SK-N-SH (cell line): ENCODE results near the gene TPO. TPM values are rescaled to one million over a fixed set of nuclear protein-coding genes. Genes with fewer than 3 reads are reported as not detected.

ENCODE experiments used
- CTCF ChIA-PET: fragments of 300-600, 350-600 bp; formaldehyde crosslinking; extraction: SDS; loops from one replicate; lab custom pipeline; 2021; lab: Yijun Ruan, JAX
- POLR2A ChIA-PET: fragments of 350-600 bp; sonication (Branson Sonifier 250); formaldehyde crosslinking; extraction: SDS; loops from one replicate; lab custom pipeline; 2020; ENCODE audit warnings: antibody characterized with exemption, inconsistent platforms; lab: Yijun Ruan, JAX
- DNase-seq: peaks from one replicate; pipeline ENCODE4 v3.0.0; 2012
- H2AFZ ChIP-seq: fragments of 200-600 bp; sonication (generic); 2 replicates; pipeline ENCODE4 v1.8.1; 2016; ENCODE audit warnings: antibody characterized with exemption, mild to moderate bottlenecking, low read depth
- H3F3A ChIP-seq: fragments of 200-600 bp; sonication (generic); replicated peaks from 2 replicates; pipeline ENCODE3; 2016; ENCODE audit warnings: antibody characterized with exemption, mild to moderate bottlenecking; ENCODE audit not compliant: insufficient read depth
- H3K27ac ChIP-seq, 2 experiments: fragments of 200-500 bp in 1 of 2; fragments of 200-600 bp in 1 of 2; sonication (Bioruptor generic) in 1 of 2; sonication (generic), shearing (Covaris generic) in 1 of 2; 2 replicates each; pipeline versions ENCODE4 v1.5.1 to v1.6.1; 2014 to 2016; ENCODE audit warnings: low read depth in 2 of 2, inconsistent platforms in 1 of 2, low read length in 1 of 2, mild to moderate bottlenecking in 1 of 2, mixed read lengths in 1 of 2
- H3K27me3 ChIP-seq: fragments of 200-600 bp; sonication (generic), shearing (Covaris generic); 2 replicates; pipeline ENCODE4 v1.6.1; 2016; ENCODE audit warnings: mixed run types; ENCODE audit not compliant: insufficient read depth
- H3K36me3 ChIP-seq, 2 experiments: fragments of 200-500 bp in 1 of 2; fragments of 200-600 bp in 1 of 2; sonication (Bioruptor generic) in 1 of 2; sonication (generic) in 1 of 2; replicated peaks in 1 of 2; 2 replicates each; pipeline versions ENCODE3 to v1.5.1; 2014 to 2016; ENCODE audit warnings: low read length in 1 of 2, mild to moderate bottlenecking in 1 of 2; ENCODE audit not compliant: insufficient read depth in 2 of 2, control insufficient read depth in 1 of 2
- H3K4me1 ChIP-seq, 2 experiments: fragments of 200-500 bp in 1 of 2; fragments of 200-600 bp in 1 of 2; sonication (Bioruptor generic) in 1 of 2; sonication (generic), shearing (Covaris generic) in 1 of 2; 2 replicates each; pipeline versions ENCODE4 v1.5.1 to v1.6.1; 2014 to 2016; ENCODE audit warnings: low read depth in 1 of 2, low read length in 1 of 2, mixed run types in 1 of 2; ENCODE audit not compliant: insufficient read depth in 2 of 2, control insufficient read depth in 1 of 2
- H3K4me2 ChIP-seq: fragments of 200-600 bp; sonication (generic), shearing (Covaris generic); 2 replicates; pipeline ENCODE4 v1.6.1; 2017; ENCODE audit warnings: mixed run types
- H3K4me3 ChIP-seq, 2 experiments: fragments of 200-500 bp in 1 of 2; fragments of 200-600 bp in 1 of 2; sonication (Bioruptor generic) in 1 of 2; sonication (generic), shearing (Covaris generic) in 1 of 2; 2 replicates each; pipeline versions ENCODE4 v1.5.1 to v1.8.1; 2014 to 2016; ENCODE audit warnings: low read depth in 2 of 2, inconsistent platforms in 1 of 2, low read length in 1 of 2, mild to moderate bottlenecking in 1 of 2, mixed read lengths in 1 of 2, moderate library complexity in 1 of 2
- H3K79me2 ChIP-seq: fragments of 200-600 bp; sonication (generic); 2 replicates; pipeline ENCODE4 v1.8.1; 2017; ENCODE audit warnings: mild to moderate bottlenecking; ENCODE audit not compliant: insufficient read depth
- H3K9ac ChIP-seq: fragments of 200-600 bp; sonication (generic); 2 replicates; pipeline ENCODE4 v1.6.1; 2017; ENCODE audit warnings: mixed run types
- H3K9me2 ChIP-seq: fragments of 200-600 bp; sonication (generic); 2 replicates; pipeline ENCODE4 v1.6.1; 2017; ENCODE audit warnings: mixed run types
- H3K9me3 ChIP-seq: fragments of 200-600 bp; sonication (generic); 2 replicates; pipeline ENCODE4 v1.6.1; 2017; ENCODE audit warnings: mixed run types, mild to moderate bottlenecking, moderate library complexity
- H4K20me1 ChIP-seq: fragments of 200-600 bp; sonication (generic); 2 replicates; pipeline ENCODE4 v1.6.1; 2017; ENCODE audit warnings: mild to moderate bottlenecking, mixed run types; ENCODE audit not compliant: insufficient read depth
- CHD2 ChIP-seq: fragments of 150-350 bp; IDR thresholded peaks from 2 replicates; pipeline ENCODE4 v1.6.1; 2018; ENCODE audit warnings: low read length; ENCODE audit not compliant: partially characterized antibody
- ELF1 ChIP-seq: IDR thresholded peaks from 2 replicates; pipeline ENCODE4 v1.4.0; 2012
- EZH2phosphoT487 ChIP-seq: fragments of 200-600 bp; sonication (generic); IDR thresholded peaks from 2 replicates; pipeline ENCODE4 v1.6.1; 2017; ENCODE audit warnings: low read depth, mixed run types, mild to moderate bottlenecking, antibody characterized with exemption, moderate library complexity, borderline replicate concordance
- FOSL2 ChIP-seq: IDR thresholded peaks from 2 replicates; pipeline ENCODE4 v1.4.0; 2012; ENCODE audit warnings: low read depth, mild to moderate bottlenecking, moderate library complexity, borderline replicate concordance
- FOXM1 ChIP-seq: IDR thresholded peaks from 2 replicates; pipeline ENCODE4 v1.4.0; 2012; ENCODE audit warnings: low read depth, mild to moderate bottlenecking
- MXI1 ChIP-seq: IDR thresholded peaks from 2 replicates; pipeline ENCODE4 v1.6.1; 2012; ENCODE audit warnings: mild to moderate bottlenecking, low read depth, low read length, improper control_type of control experiment
- NFIC ChIP-seq: IDR thresholded peaks from 2 replicates; pipeline ENCODE4 v1.4.0; 2012; ENCODE audit warnings: borderline replicate concordance
- NRF1 ChIP-seq: IDR thresholded peaks from 2 replicates; pipeline ENCODE4 v1.6.1; 2012; ENCODE audit warnings: low read depth, mild to moderate bottlenecking, low read length
- POLR2AphosphoS5 ChIP-seq: IDR thresholded peaks from 2 replicates; pipeline ENCODE4 v1.6.1; 2012; ENCODE audit warnings: low read depth, low read length
- RAD21 ChIP-seq: IDR thresholded peaks from 2 replicates; pipeline ENCODE4 v1.6.1; 2012; ENCODE audit warnings: mild to moderate bottlenecking, low read length
- RCOR1 ChIP-seq: fragments of 150-350 bp; IDR thresholded peaks from 2 replicates; pipeline ENCODE4 v1.6.1; 2017; ENCODE audit warnings: antibody characterized with exemption, low read length
- RFX5 ChIP-seq: IDR thresholded peaks from 2 replicates; pipeline ENCODE4 v1.6.1; 2012; ENCODE audit warnings: mild to moderate bottlenecking, improper control_type of control experiment, low read length
- RXRA ChIP-seq: IDR thresholded peaks from 2 replicates; pipeline ENCODE4 v1.4.0; 2012; ENCODE audit warnings: low read depth, mild to moderate bottlenecking, borderline replicate concordance
- SIN3A ChIP-seq: IDR thresholded peaks from 2 replicates; pipeline ENCODE4 v1.6.1; 2012; ENCODE audit warnings: low read depth, mild to moderate bottlenecking, low read length, moderate library complexity, borderline replicate concordance
- SMC3 ChIP-seq: IDR thresholded peaks from 2 replicates; pipeline ENCODE4 v1.6.1; 2012; ENCODE audit warnings: low read depth, low read length, improper control_type of control experiment
- YY1 ChIP-seq: IDR thresholded peaks from 2 replicates; pipeline ENCODE4 v1.4.0; 2012; ENCODE audit warnings: low read depth, mild to moderate bottlenecking
- WGBS: methylation state at CpG from one replicate; pipeline ENCODE4 v1.1.6; 2017; ENCODE audit warnings: low lambda C conversion rate; 5-methylcytosine and 5-hydroxymethylcytosine counted together
- polyA plus RNA-seq, 3 experiments: library from polyadenylated mRNA; depleted of rRNA; stranded (reverse); fragments of >200 nt; gene quantifications; 2 replicates each; pipeline ENCODE4 v1.2.3, GENCODE V29; 2012
- TF ChIP-seq, protein P1 (sequence below): IDR thresholded peaks from 2 replicates; pipeline ENCODE4; 2012
- TF ChIP-seq, protein P2 (sequence below): fragments of 150-350 bp; IDR thresholded peaks from 2 replicates; pipeline ENCODE4 v1.6.1; 2017; ENCODE audit warnings: antibody characterized with exemption, low read length, low read depth, borderline replicate concordance
- TF ChIP-seq, protein P3 (sequence below): IDR thresholded peaks from 2 replicates; pipeline ENCODE4 v1.4.0; 2012; ENCODE audit warnings: low read depth, borderline replicate concordance

TPO gene
- polyA plus RNA-seq, 1 of the 3 experiments (the other 2 are of a cell fraction) = not detected

DNA sequence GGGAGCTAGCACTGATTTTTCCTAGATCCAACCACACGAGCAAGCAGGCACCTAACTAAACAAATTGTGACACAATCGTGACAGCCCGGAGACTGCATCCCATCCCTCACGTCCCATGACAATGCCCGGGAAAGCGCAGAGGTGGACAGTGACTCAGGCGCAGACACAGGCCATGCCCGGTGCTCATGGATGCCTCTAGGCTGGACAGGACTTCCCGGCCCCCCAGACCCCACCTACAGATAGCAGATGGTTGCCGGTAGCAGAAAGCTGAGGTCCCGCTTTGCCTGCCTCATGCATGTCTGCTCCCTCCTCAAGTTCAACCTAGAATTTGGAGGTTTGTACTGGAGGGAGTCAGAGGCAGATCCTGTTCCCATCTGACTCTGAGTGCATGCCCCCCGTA, 81.0 kb downstream of the TPO start (continued):
- TF ChIP-seq, protein P1, sequence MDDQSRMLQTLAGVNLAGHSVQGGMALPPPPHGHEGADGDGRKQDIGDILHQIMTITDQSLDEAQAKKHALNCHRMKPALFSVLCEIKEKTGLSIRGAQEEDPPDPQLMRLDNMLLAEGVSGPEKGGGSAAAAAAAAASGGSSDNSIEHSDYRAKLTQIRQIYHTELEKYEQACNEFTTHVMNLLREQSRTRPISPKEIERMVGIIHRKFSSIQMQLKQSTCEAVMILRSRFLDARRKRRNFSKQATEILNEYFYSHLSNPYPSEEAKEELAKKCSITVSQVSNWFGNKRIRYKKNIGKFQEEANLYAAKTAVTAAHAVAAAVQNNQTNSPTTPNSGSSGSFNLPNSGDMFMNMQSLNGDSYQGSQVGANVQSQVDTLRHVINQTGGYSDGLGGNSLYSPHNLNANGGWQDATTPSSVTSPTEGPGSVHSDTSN = no peak
- no peak for TF ChIP-seq EZH2phosphoT487
- no peak for TF ChIP-seq RXRA
- TF ChIP-seq, all 33 proteins: peak for 0

DNA sequence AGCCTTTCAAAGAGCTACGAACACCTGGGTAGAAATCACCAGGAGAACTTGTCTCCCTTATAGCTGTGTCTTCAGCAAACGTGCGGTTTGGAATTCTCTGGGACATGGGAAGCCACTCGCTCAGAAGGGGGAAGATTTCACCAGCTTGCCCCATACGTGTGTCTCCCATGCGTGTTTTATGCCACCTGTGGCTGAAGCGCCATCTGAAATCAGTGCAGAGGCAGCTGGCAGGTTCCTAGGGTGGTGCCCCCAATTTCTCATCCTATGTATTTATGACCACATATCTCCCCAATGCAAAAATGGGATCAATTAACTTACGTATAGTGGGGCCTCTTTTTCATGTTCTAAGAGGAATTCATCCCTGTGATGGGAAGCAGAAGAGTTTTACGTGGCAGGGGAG, 81.6 kb downstream of the TPO start:
- no peak for DNase-seq
- WGBS = 32% methylated on average over 9 of the region's 9 CpGs
- POLR2A ChIA-PET = no interaction called here
- Histone ChIP-seq H3K36me3 (no peaks in the 10 kb centered on the region), H3K79me2 (no peaks in the 10 kb centered on the region), H3K27ac (no peak overlapping the region), H3F3A (no peaks in the 10 kb centered on the region), H4K20me1 (no peaks in the 10 kb centered on the region), H3K4me2 (no peak overlapping the region), H2AFZ (no peak overlapping the region), H3K4me1 (no peaks in the 10 kb centered on the region), H3K9me3 (no peaks in the 10 kb centered on the region), H3K9me2 (no peaks in the 10 kb centered on the region), H3K27me3 (no peaks in the 10 kb centered on the region), H3K4me3 (no peak overlapping the region), H3K9ac (no peak overlapping the region)
- TF ChIP-seq CHD2 (no peak), FOSL2 (no peak), POLR2AphosphoS5 (no peak), NRF1 (no peak), RAD21 (no peak), SIN3A (no peak), SMC3 (no peak), YY1 (no peak), FOXM1 (no peak), NFIC (no peak)
- TF ChIP-seq, protein P2, sequence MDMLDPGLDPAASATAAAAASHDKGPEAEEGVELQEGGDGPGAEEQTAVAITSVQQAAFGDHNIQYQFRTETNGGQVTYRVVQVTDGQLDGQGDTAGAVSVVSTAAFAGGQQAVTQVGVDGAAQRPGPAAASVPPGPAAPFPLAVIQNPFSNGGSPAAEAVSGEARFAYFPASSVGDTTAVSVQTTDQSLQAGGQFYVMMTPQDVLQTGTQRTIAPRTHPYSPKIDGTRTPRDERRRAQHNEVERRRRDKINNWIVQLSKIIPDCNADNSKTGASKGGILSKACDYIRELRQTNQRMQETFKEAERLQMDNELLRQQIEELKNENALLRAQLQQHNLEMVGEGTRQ = no peak
- CTCF ChIA-PET = interaction anchor here (1.1 kb wide), 1 partner anchor 12 kb away, joined by 3 read pairs; no protein-coding TSS in a partner anchor

DNA sequence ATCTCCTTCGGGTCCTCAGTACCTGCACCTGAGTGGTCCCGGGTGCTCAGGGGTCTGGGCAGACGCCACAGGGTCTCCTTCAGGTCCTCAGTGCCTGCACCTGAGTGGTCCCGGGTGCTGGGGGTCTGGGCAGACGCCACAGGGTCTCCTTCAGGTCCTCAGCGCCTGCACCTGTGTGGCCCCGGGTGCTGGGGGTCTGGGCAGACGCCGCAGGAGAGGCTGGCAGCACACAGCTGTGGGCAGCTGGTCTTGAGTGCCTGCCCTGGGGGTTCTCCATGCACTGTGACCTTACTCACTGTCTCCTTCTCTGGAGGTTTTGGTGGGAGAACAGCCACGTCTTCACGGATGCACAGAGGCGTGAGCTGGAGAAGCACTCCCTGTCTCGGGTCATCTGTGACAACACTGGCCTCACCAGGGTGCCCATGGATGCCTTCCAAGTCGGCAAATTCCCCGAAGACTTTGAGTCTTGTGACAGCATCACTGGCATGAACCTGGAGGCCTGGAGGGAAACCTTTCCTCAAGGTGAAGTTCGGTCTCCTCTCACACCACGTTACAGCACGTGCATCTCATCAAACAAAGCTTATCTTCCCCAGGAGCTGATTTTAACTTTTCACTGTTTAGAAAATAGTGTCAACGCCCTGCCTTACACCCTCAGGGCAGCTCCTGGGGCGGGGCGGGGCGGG, 82.6 kb downstream of the TPO start:
- H4K20me1 ChIP-seq = no peaks in the 10 kb centered on the region
- no peaks in the 10 kb centered on the region for H3K9me3 ChIP-seq
- H3K4me1 ChIP-seq = no peaks in the 10 kb centered on the region
- no peaks in the 10 kb centered on the region for H3K36me3 ChIP-seq
- H3F3A ChIP-seq = no peaks in the 10 kb centered on the region
- H3K27me3 ChIP-seq = no peaks in the 10 kb centered on the region
- ChIA-PET CTCF (interaction anchor here (0.6 to 1.3 kb wide), 4 partner anchors 8 to 322 kb away, joined by 3 read pairs; no protein-coding TSS in a partner anchor), POLR2A (interaction anchor here (0.7 kb wide), 1 partner anchor 17 kb away, joined by 3 read pairs; no protein-coding TSS in a partner anchor)
- 39% methylated on average over 16 of the region's 22 CpGs for WGBS
- no peak overlapping the region for H3K4me3 ChIP-seq
- H3K79me2 ChIP-seq = no peaks in the 10 kb centered on the region
- no peak overlapping the region for H3K4me2 ChIP-seq
- H3K27ac ChIP-seq = no peak overlapping the region
- H3K9me2 ChIP-seq = no peaks in the 10 kb centered on the region
- no peak overlapping the region for H2AFZ ChIP-seq
- TF ChIP-seq POLR2AphosphoS5 (no peak), YY1 (no peak), MXI1 (no peak), ELF1 (no peak), RCOR1 (no peak), RFX5 (no peak)
- TF ChIP-seq, protein P3, sequence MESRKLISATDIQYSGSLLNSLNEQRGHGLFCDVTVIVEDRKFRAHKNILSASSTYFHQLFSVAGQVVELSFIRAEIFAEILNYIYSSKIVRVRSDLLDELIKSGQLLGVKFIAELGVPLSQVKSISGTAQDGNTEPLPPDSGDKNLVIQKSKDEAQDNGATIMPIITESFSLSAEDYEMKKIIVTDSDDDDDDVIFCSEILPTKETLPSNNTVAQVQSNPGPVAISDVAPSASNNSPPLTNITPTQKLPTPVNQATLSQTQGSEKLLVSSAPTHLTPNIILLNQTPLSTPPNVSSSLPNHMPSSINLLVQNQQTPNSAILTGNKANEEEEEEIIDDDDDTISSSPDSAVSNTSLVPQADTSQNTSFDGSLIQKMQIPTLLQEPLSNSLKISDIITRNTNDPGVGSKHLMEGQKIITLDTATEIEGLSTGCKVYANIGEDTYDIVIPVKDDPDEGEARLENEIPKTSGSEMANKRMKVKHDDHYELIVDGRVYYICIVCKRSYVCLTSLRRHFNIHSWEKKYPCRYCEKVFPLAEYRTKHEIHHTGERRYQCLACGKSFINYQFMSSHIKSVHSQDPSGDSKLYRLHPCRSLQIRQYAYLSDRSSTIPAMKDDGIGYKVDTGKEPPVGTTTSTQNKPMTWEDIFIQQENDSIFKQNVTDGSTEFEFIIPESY = no peak
- DNase-seq = no peak
- H3K9ac ChIP-seq = no peak overlapping the region
